Transverse colon (tissue), 4 donors: Measurements from ENCODE around the gene PDCD6IP.

ENCODE experiments used
- EP300 ChIP-seq: sonication (generic); formaldehyde crosslinking; IDR thresholded peaks from one replicate; pipeline ENCODE4 v1.6.1; 2017; ENCODE audit warnings: antibody characterized with exemption, low read depth
- POLR2A ChIP-seq: fragments of 450-650 bp; IDR thresholded peaks from one replicate; pipeline ENCODE4 v1.6.1; 2016; ENCODE audit warnings: antibody characterized with exemption, mild to moderate bottlenecking, moderate library complexity
- POLR2AphosphoS5 ChIP-seq, 3 donors: sonication (generic); formaldehyde crosslinking; IDR thresholded peaks; one replicate each; pipeline ENCODE4 v1.6.1; 2016; ENCODE audit warnings: antibody characterized with exemption in 3 of 3
- TF ChIP-seq, protein P1 (sequence below), 5 experiments: fragments of 200-600 bp in 3 of 5; fragments of 450-650 bp in 2 of 5; sonication (generic) in 3 of 5; IDR thresholded peaks; 1 replicate in 2 of 5; 2 replicates in 3 of 5; pipeline ENCODE4 v1.5.1; 2016 to 2017; ENCODE audit warnings: antibody characterized with exemption in 5 of 5, inconsistent platforms in 3 of 5, mild to moderate bottlenecking in 2 of 5, moderate library complexity in 1 of 5

DNA sequence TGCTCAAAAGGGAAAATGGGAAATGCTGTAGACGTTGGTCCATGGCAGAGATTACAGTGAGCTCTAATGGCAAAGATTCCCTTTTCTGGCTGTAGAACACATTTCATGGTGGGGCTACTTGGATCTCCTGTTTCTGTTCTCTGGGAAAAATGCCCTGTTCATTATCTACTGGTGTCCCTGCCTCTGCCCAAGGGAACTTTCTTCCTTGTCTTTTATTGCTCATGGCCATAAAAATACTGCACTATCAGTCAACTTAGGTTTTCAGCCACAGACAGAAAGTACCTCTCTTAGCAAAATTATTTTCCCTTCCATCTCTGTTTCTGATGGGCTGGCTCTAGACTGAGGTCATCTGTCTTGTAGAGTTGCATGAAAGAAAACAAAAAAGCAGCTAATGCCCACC lies 98.9 kb downstream of the PDCD6IP start:
- TF ChIP-seq, protein P1, sequence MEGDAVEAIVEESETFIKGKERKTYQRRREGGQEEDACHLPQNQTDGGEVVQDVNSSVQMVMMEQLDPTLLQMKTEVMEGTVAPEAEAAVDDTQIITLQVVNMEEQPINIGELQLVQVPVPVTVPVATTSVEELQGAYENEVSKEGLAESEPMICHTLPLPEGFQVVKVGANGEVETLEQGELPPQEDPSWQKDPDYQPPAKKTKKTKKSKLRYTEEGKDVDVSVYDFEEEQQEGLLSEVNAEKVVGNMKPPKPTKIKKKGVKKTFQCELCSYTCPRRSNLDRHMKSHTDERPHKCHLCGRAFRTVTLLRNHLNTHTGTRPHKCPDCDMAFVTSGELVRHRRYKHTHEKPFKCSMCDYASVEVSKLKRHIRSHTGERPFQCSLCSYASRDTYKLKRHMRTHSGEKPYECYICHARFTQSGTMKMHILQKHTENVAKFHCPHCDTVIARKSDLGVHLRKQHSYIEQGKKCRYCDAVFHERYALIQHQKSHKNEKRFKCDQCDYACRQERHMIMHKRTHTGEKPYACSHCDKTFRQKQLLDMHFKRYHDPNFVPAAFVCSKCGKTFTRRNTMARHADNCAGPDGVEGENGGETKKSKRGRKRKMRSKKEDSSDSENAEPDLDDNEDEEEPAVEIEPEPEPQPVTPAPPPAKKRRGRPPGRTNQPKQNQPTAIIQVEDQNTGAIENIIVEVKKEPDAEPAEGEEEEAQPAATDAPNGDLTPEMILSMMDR (IDR thresholded peaks at IDR 0.05): no peak
- TF ChIP-seq POLR2AphosphoS5 (IDR thresholded peaks at IDR 0.05) (no peak), EP300 (no peak), POLR2A (no peak)
